ENCODE data around the gene ATXN2.

The ATXN2 gene

GRCh38 chr12:111426344-111427185 is 172.6 kb downstream of the ATXN2 start:
- DNase-seq (ENCODE audit: extremely low read depth, low read depth): no peak
- TF ChIP-seq CTCF (IDR thresholded peaks at IDR 0.05; ENCODE audit: low read depth, low read length, missing control alignments): no peak
- H3K4me3 ChIP-seq (replicated peaks; ENCODE audit: low read depth, low read length): no peak overlapping the region

- H3K4me3 ChIP-seq (replicated peaks; ENCODE audit: low read depth, low read length): no peak overlapping the region
- no peak for TF ChIP-seq CTCF (IDR thresholded peaks at IDR 0.05; ENCODE audit: low read depth, low read length, missing control alignments)
- DNase-seq (ENCODE audit: extremely low read depth, low read depth): no peak
Observed at GRCh38 chr12:111425655-111426054, 173.5 kb downstream of the ATXN2 start.

DNA sequence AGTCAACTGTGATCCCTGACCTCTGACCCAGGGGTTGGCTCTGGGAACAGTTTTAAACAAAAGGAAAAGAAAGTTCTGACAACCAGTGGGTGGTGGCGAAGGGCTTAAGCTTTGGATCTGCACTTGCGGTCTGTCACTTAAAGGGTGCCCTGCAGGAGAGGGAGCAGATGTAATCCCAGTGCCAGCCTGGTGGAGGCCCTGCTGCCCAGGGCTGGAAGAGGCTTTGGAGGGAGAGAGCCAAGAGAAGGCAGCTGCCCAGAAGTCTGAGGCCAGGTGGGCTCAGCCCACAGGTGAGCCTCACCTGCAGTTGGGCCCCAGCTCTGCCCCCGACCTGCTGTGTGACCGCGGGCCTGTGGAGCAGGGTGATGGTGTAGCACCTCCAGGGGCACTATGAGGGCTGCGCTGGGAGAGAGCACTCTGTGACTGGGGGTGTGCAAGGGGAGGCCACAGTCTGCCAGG is 174.3 kb downstream of the ATXN2 start:
- H3K4me3 ChIP-seq (replicated peaks; ENCODE audit: low read depth, low read length): no peak overlapping the region
- peak; percentile 4 for TF ChIP-seq CTCF (IDR thresholded peaks at IDR 0.05; ENCODE audit: low read depth, low read length, missing control alignments)
- no peak for DNase-seq (ENCODE audit: extremely low read depth, low read depth)

DNA sequence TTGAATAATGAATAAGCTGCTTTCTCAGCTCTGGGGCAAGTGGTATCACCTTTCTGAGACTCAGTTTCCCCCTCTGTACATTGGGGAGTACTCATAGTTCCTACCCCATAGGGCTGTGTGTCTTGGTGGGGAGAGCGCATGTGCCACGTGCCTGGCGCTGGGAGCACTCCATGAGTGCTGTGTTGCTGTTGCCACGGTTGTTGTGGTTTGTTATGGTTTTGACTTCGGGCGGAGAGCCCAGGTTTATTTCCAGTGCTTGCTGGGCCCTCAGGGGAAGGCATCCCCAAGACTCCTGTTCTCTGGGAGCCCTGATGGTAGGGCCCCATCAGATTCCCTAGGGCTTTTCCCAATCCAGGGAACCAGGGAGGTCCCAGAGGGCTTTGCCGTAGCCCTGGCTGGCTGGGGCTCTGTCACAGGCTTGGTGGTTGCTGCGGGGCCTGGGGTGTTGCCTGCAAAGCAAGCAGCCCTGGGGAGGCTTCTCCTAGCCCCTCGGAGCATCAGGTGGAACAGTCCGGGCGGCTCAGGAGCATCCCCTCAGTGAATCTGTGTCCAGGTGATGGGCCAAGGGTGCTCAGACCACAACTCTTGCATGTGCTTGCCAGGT is 174.8 kb downstream of the ATXN2 start:
- DNase-seq (ENCODE audit: extremely low read depth, low read depth): no peak
- no peak overlapping the region for H3K4me3 ChIP-seq (replicated peaks; ENCODE audit: low read depth, low read length)
- TF ChIP-seq CTCF (IDR thresholded peaks at IDR 0.05; ENCODE audit: low read depth, low read length, missing control alignments): no peak

DNA sequence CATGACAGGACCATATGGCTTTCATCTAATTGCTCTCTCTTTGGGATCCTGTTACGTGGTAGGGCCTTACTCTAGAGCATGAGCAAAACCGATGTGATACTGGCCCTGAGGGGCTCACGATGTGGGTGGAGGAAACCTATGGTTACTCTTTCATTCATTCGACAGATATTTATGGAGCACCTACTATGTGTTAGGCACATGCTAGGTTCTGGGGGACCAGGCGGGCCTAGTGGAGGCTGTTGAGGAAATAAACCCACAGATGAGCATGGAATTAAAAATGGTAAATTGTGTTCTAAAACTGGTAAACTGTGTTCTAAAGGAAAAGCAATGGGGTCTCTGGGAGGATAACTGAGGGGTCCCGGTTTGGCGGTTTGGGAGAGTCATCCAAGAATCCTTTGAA is 178.6 kb downstream of the ATXN2 start:
- no peak overlapping the region for H3K4me3 ChIP-seq (replicated peaks; ENCODE audit: low read depth, low read length)
- no peak for TF ChIP-seq CTCF (IDR thresholded peaks at IDR 0.05; ENCODE audit: low read depth, low read length, missing control alignments)
- DNase-seq (ENCODE audit: extremely low read depth, low read depth): no peak

GRCh38 chr12:111419784-111420183 is 179.3 kb downstream of the ATXN2 start:
- DNase-seq (ENCODE audit: extremely low read depth, low read depth): no peak
- H3K4me3 ChIP-seq (replicated peaks; ENCODE audit: low read depth, low read length): no peak overlapping the region
- TF ChIP-seq CTCF (IDR thresholded peaks at IDR 0.05; ENCODE audit: low read depth, low read length, missing control alignments): no peak
